GM13976 (cell line): ENCODE results near the gene JAKMIP2.

ENCODE experiments used
- DNase-seq: peaks from one replicate; pipeline ENCODE4 v3.0.0; 2012; ENCODE audit warnings: low spot score
- in situ Hi-C: fragments of 300-500 bp; cut with MboI; formaldehyde crosslinking; loops from one replicate; pipeline ENCODE4 v1.12.0; 2022; ENCODE audit warnings: low sequenced_read_pairs, mixed read lengths, inconsistent platforms; ENCODE audit not compliant: unreplicated experiment
- TF ChIP-seq, protein P1 (sequence below): IDR thresholded peaks from 2 replicates; pipeline ENCODE4 v1.5.1; 2012; ENCODE audit warnings: borderline replicate concordance, mild to moderate bottlenecking; ENCODE audit not compliant: insufficient read depth; ENCODE audit errors: extremely low read depth, missing control alignments, control extremely low read depth

JAKMIP2 gene

DNA sequence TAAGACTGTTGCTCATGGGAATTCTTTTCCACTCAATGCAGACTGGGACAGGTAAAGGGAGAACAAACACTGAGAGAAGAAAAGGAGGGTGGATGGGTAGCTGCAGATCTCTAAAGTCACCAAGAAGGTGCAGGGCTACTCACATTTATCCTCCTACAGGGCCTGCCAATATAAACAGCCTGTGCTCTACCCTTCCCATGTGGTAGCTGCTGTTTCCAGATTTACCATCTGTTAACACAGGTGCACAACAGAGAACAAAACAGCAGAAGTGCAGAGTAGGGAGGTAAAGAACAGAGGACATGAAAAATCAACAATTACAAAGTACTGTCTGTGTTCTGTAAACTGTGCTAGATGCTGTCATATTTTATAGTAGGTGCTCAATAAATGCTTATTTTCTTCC lies 26.0 kb downstream of the JAKMIP2 start:
- in situ Hi-C loops: no loop called here
- DNase-seq: no peak
- TF ChIP-seq, protein P1, sequence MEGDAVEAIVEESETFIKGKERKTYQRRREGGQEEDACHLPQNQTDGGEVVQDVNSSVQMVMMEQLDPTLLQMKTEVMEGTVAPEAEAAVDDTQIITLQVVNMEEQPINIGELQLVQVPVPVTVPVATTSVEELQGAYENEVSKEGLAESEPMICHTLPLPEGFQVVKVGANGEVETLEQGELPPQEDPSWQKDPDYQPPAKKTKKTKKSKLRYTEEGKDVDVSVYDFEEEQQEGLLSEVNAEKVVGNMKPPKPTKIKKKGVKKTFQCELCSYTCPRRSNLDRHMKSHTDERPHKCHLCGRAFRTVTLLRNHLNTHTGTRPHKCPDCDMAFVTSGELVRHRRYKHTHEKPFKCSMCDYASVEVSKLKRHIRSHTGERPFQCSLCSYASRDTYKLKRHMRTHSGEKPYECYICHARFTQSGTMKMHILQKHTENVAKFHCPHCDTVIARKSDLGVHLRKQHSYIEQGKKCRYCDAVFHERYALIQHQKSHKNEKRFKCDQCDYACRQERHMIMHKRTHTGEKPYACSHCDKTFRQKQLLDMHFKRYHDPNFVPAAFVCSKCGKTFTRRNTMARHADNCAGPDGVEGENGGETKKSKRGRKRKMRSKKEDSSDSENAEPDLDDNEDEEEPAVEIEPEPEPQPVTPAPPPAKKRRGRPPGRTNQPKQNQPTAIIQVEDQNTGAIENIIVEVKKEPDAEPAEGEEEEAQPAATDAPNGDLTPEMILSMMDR: no peak

DNA sequence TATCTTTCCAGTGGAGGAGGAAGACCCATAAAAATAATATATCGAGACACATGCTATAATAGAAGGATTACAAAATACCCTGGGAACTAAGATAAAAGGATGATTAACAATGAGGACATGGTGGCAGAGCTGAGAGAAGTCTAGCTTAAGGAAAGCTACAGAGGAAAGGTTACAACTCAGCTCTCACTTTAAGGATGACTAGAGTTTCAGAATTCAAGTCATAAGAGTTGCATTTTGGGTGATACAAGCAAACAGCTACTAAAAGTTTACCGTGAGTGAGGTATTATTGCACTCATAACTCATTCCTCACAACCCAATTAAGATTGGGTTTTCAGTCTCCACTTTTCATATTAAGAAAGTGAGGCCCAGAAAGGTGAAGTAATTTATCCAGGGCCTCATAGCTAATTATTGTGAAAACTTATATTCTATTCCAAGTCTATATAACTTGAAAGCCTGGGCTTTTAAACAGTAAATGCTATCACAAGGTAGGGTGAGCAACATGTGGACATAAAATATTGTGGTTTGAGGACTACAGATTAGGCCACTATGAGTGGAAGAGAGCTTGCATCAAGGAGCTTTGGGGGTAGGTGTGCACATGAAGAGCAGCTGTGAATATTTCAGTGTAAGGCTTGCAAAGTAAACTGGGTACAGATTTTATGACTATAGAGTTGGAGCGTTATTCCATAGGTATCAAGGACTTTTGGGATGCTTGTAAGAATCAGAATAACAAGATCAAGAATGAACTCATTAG lies 28.0 kb downstream of the JAKMIP2 start:
- in situ Hi-C loops: no loop called here
- no peak for DNase-seq
- TF ChIP-seq, protein P1: no peak

DNA sequence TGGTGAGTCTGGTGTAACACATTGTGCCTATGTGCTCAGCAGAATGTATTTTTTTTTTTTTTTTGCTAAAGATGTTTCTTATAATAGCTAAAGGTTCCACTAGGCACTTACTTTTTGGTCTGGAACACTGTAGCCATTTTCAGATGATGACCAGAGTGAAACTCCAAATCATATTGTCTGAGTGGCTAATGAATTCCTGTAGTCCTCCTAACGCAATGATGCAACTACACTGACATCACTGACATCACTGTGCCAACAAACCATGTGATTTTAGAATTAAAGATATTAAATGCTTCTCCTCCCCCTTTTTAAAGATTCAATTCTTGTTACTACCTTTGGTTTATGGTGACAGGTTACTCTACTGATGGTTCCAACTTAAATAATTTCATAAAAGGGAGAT lies 28.8 kb downstream of the JAKMIP2 start:
- TF ChIP-seq, protein P1: no peak
- no peak for DNase-seq
- in situ Hi-C loops: no loop called here

DNA sequence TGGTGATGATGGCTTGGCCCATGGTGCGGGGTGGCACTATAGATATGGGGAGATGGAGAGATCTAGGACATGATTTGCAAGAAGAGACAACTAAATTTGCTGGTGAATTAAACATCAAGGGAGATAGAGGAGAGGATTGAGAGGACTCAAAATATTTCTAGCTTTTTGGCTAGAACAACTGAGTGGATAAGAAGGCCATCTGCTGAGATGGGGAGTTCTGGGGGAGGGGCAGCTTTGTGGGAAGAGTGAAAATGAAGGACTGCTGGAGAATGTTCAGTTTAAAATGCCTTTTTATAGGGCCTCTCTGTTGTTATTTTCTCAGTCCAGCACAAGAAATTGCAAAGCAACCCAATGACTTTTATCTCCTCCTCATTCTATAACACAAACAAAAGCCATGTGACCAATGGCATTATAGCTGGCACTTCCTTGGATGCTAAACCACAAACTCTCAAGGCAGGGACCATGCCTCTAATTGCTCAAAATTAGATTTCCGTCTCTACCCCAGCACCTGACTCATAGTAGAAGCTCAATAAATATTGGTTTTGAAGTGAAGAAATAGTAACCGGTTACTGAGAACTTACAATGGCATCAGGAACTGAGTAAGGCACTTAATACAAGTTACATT lies 29.8 kb downstream of the JAKMIP2 start:
- no peak for DNase-seq
- TF ChIP-seq, protein P1: no peak
- in situ Hi-C loops: no loop called here

DNA sequence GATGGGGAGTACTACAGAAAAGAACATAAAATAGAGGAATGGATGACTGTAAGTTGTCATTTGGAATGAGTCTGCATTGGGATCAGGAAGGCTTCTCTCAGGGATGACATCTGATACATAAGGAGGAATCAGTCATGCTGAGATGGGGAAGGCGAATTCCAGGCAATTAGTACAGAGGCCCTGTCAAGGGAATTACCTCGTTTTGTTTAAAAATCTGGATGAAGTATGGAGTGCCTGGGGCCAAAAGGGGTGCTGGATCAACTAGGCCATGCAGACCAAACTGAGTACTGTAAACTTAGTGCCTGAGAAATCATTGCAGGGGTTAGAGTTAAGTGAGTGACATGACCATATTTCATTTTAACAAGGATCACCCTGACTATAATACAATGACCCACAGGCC lies 30.5 kb downstream of the JAKMIP2 start:
- no peak for DNase-seq
- TF ChIP-seq, protein P1: no peak
- in situ Hi-C loops: no loop called here

DNA sequence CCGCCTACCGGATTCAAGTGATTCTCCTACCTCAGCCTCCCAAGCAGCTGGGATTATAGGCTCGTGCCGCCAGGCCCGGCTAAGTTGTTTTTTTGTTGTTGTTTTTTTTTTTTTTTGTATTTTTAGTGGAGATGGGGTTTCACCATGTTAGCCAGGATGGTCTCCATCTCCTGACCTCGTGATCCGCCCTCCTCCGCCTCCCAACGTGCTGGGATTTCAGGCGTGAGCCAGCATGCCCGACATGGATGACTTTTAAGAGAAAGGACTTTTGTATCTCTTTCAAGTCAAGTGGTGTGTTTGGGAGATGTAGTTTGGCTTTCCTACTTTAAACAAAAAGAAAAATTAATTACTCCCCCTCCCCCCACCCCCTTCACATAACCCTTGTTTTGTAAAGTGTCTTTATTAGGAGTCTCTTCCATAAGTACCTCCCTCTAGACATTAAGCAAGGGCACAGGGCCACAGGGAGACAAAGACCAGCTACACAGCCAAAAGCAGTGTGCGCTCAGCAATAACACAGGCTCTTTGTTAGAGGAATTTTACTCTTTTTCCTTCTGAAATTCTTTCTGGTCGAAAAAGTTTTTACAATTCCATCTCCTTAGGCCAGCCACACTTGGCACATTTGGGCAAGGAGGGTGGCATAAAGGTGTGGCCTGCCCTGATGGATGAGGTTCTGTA lies 31.2 kb downstream of the JAKMIP2 start:
- DNase-seq: no peak
- in situ Hi-C loops: no loop called here
- TF ChIP-seq, protein P1: no peak
